ENCODE data around the gene RUFY1. TPM values are rescaled to one million over a fixed set of nuclear protein-coding genes. Genes with fewer than 3 reads are reported as not detected.
"Not testable (repeated sequence)": the region's sequence is repeated elsewhere in the genome, so short reads cannot be mapped to it uniquely, and the experiment has no call there.

RUFY1 gene
- total RNA-seq, 2 donors from 2014 or later, result 34.8 to 36.6 TPM

GRCh38 chr5:179533024-179533423 lies 17.3 kb upstream of the RUFY1 start:
- DNase-seq (ENCODE audit: low spot score), result no peak
- intact Hi-C loops (cut with DNase I), result no loop called here

GRCh38 chr5:179533907-179534306 lies 16.4 kb upstream of the RUFY1 start:
- intact Hi-C loops (cut with DNase I), result no loop called here

GRCh38 chr5:179534431-179534830 lies 15.9 kb upstream of the RUFY1 start:
- intact Hi-C loops (cut with DNase I), result no loop called here
- no peak for DNase-seq (ENCODE audit: low spot score)

More at GRCh38 chr5:179533907-179534306, 16.4 kb upstream of the RUFY1 start:
- no peak for DNase-seq (ENCODE audit: low spot score)

GRCh38 chr5:179536676-179537075 lies 13.7 kb upstream of the RUFY1 start:
- intact Hi-C loops (cut with DNase I), result no loop called here
- DNase-seq (ENCODE audit: low spot score), result no peak

- intact Hi-C loops (cut with DNase I), result no loop called here
- DNase-seq (ENCODE audit: low spot score), result no peak
Measured at GRCh38 chr5:179542170-179542569, 8.2 kb upstream of the RUFY1 start.

- intact Hi-C loops (cut with DNase I); DNase-seq (ENCODE audit: low spot score): not testable (repeated sequence)
Measured at GRCh38 chr5:179543275-179543674, 7.1 kb upstream of the RUFY1 start.

DNA sequence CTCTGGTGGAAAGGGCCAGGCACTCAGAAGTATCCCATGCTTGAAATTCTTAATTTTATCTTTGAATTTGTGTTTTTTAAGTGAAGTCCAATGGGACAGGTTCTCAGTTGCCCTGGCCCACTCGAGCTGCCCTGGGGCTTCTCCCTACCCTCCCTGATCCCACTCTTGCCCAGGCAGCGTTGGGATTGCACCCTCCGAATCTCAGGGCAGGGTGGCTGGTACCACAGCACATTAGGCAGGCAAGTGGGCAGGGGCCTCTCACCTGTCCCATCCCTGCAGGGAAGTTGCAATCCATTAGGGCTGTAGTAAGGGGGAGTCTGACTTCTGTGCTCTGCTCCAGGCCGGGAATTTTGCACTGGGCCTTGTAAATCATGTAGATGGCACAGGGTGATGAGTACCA lies 2.7 kb downstream of the RUFY1 start:
- no peak for DNase-seq (ENCODE audit: low spot score)
- intact Hi-C loops (cut with DNase I), result no loop called here

DNA sequence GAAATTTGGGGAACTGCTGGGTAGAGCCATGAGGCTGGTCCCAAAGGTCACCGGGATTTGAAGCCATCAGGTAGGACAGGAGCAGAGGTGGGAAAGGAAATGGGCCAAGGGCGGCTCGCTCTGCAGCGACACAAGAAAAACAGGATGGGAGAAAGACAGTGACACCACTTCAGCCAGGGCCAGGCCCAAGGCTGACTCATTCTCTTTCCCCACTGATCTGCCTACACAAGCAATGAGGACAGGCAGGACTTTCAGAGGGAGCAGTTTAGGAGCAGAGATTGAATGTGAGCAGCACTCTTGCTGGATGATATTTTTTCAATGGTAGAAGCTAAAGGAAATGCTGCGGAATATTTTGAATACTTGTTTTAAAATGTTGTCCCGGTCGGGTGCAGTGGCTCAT lies 3.5 kb downstream of the RUFY1 start:
- intact Hi-C loops (cut with DNase I), result no loop called here
- DNase-seq (ENCODE audit: low spot score), result no peak

DNA sequence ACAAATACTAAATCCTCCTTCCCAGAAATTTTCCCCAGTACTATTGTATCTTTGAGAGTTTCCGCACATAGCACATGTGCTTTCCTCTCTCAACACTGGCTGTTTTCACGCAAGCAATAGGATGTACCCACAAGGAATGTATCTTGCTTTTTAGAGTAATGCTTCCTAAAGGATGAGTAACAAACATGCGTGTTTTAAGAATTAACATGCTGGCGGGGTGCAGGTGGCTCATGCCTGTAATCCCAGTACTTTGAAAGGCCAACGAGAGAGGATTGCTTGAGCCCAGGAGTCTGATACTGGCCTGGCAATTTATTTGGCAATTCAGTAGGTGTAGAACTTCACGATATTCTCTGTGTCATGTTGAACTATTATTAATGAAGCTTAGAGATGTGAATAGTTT lies 4.6 kb downstream of the RUFY1 start:
- intact Hi-C loops (cut with DNase I), result no loop called here

GRCh38 chr5:179558261-179558799 lies 8.0 kb downstream of the RUFY1 start:
- intact Hi-C loops (cut with DNase I); DNase-seq (ENCODE audit: low spot score): not testable (repeated sequence)

More for the DNA sequence above, 4.6 kb downstream of the RUFY1 start:
- no peak for DNase-seq (ENCODE audit: low spot score)

DNA sequence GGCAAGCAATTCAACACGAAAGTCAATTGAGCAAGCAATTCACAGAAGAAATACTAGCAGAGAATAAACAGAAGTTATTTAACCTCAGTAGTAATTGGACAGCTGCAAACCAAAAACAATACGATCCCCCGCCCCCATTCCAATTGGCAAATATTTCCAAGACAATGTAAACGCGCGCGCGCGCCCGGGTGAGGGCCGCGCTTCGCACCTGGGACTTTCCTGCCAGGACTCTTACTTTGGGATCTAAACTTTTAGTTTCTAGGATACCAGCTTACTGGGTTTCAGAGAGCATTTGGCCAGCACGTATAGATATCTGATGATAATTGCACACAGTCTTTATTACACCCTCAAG lies 8.6 kb downstream of the RUFY1 start:
- no peak for DNase-seq (ENCODE audit: low spot score)
- intact Hi-C loops (cut with DNase I), result no loop called here

DNA sequence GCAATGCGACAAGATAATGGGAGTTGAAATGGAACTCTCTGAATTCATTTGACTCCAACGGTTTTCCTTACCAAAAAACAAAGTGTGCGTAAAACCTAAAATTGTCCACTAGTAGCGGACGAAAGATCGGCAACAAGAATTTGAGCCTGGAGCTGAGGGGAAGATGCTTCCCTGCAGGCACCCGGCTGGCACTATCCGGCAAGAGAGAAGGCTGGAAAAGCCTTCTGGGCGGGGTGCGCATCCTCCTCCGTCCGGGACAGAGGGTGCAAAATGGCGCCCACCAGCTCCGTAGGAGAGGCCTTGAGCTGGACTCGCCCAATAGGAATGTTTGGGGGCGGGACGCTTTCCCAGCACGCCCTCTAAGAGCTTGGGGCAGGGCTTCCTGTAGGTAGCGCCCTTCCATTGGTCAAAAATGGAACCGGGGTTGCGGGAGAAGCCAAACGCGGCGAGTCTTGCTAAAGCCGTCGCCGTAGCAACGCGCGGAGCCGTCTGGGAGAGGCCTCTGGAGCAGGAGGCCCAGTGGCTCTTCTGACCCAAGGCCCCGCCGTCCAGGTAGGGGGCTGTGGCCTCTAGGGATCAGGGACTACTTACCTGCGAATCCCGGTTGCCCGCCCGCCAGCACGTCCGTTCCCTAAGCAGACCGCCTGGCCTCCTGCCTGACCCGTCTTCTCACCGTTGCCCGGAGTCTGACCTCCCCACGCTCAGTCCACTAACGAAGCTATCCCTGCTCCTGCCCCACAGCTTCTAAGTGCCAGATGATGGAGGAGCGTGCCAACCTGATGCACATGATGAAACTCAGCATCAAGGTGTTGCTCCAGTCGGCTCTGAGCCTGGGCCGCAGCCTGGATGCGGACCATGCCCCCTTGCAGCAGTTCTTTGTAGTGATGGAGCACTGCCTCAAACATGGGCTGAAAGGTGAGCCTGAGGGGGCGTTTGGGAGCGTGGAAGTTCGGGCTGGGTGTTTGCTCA lies 9.2 kb downstream of the RUFY1 start:
- intact Hi-C loops (cut with DNase I), result no loop called here
- peak; percentile 99 for DNase-seq (ENCODE audit: low spot score)

DNA sequence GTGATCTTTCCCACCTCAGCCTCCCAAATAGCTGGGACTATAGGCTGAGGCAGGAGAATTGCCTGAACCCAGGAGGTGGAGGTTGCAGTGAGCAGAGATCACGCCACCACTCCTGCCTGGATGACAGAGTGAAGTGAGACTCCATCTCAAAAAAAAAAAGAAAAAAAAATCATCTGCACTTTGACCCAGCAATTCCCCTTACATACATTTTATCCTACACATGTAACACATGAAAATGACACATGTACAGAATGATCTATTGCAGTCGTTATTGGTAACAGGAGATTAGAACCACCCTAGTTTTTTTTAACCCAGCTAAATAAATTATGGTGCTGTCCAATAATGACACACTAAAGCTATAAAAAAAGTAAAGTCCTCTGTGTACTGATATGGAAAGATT lies 14.2 kb downstream of the RUFY1 start:
- no peak for DNase-seq (ENCODE audit: low spot score)
- intact Hi-C loops (cut with DNase I), result no loop called here

GRCh38 chr5:179568721-179569120 lies 18.4 kb downstream of the RUFY1 start:
- intact Hi-C loops (cut with DNase I), result no loop called here
- DNase-seq (ENCODE audit: low spot score), result no peak

GRCh38 chr5:179572386-179572785 lies 22.0 kb downstream of the RUFY1 start:
- intact Hi-C loops (cut with DNase I), result no loop called here
- no peak for DNase-seq (ENCODE audit: low spot score)

GRCh38 chr5:179577286-179577960 lies 27.1 kb downstream of the RUFY1 start:
- no peak for DNase-seq (ENCODE audit: low spot score)
- intact Hi-C loops (cut with DNase I), result no loop called here

DNA sequence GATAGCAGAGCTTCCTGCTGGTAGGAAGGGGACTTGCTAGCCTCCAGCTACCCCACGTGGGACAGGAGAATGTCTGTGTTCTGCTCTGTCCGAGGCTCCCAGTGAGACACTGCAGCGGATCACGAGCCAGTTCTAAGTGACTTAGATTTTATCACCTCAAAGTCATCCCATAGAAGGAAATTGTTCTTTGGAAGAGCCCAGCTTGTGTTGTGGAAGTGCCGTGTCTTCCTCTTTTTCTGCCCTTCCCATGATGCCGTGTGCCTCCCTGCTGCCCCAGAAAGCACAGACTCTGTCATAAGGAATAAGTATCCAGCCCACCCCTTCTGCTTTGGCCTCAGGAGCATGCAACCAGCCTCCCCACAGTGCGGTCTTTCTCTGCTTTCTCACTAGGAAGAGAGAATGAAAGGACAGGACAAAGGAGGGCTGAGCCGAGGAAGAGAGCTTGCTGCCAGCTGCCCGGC lies 35.6 kb downstream of the RUFY1 start:
- intact Hi-C loops (cut with DNase I), result no loop called here
- DNase-seq (ENCODE audit: low spot score), result no peak

DNA sequence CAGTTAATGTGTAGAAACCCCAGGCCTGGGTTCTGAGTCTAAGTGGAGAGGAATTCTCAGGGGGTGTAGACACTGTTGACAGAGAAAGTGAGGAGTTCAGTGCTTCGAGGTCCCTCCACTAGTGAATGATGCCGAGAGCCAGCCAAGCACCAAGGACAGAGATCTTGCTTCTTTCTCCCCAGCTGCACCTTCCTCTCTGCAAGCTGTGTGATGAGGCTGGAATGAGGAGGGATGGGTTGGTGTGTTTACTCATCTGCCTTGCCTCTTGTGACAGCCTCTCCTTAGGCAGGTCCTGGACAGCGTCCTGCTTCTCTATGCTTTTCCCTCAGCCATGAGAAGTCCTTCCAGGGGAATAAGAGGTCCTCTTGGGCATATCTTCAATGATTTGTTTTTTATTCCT lies 37.8 kb downstream of the RUFY1 start:
- intact Hi-C loops (cut with DNase I), result no loop called here
- DNase-seq (ENCODE audit: low spot score), result peak; percentile 15

DNA sequence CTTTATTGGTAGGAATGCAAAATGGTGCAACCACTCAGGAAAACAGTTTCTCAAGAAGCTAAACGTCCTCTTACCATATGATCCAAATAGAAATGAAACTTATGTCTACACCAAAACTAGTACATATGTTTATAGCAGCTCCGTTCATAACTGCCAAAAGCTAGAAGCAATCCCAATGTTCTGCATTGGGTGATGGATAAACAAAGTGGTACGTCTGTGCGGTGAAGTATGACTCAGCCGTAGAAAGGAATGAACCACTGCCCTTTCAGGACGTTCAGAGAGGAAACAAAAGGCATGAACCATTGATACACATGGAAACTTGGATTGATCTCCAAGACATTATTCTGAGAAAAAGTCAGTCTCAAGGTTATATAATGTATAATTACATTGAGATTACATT lies 45.6 kb downstream of the RUFY1 start:
- DNase-seq (ENCODE audit: low spot score), result no peak
- intact Hi-C loops (cut with DNase I), result no loop called here

DNA sequence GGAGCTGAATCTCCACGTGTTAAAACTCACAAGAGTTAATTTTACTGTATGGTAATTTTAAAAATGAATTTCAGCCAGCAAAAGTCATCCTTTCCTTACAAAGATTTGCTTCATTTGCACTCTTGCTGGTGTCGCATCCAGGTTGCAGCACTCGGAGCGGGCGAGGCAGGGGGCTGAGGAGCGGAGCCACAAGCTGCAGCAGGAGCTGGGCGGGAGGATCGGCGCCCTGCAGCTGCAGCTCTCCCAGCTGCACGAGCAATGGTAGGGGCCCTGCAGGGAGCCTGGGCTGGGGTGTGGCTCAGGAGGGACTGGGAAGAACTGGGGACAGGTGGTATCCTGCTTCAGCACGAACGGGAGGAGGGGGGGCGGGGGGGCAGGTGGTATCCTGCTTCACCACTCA lies 46.1 kb downstream of the RUFY1 start:
- intact Hi-C loops (cut with DNase I), result no loop called here
- no peak for DNase-seq (ENCODE audit: low spot score)

Data from posterior vena cava (tissue), 2 donors.